Chondrocyte (in vitro differentiated cells): ENCODE data around the gene BTN2A1. TPM values are rescaled to one million over a fixed set of nuclear protein-coding genes. Genes with fewer than 3 reads are reported as not detected.

Experiments
- DNase-seq: peaks from one replicate; pipeline ENCODE4 v3.0.0; 2021; ENCODE audit warnings: mixed read lengths, low spot score
- H3K27ac Mint-ChIP-seq: one replicate; pipeline ENCODE4 v1.8.0; 2021; ENCODE audit warnings: mild to moderate bottlenecking, moderate library complexity, mixed read lengths; ENCODE audit not compliant: unreplicated experiment
- H3K27me3 Mint-ChIP-seq: 2 replicates; pipeline ENCODE4 v1.8.0; 2021; ENCODE audit warnings: low read depth, mixed read lengths
- H3K36me3 Mint-ChIP-seq: 2 replicates; pipeline ENCODE4 v1.8.0; 2021; ENCODE audit warnings: low read depth, mixed read lengths
- H3K4me1 Mint-ChIP-seq: 2 replicates; pipeline ENCODE4 v1.8.0; 2021; ENCODE audit warnings: low read depth, mild to moderate bottlenecking, mixed read lengths
- H3K4me3 Mint-ChIP-seq: one replicate; pipeline ENCODE4 v1.8.0; 2021; ENCODE audit warnings: mild to moderate bottlenecking, moderate library complexity, mixed read lengths; ENCODE audit not compliant: unreplicated experiment
- H3K9me3 Mint-ChIP-seq: 2 replicates; pipeline ENCODE4 v1.8.0; 2021; ENCODE audit warnings: low read depth, mixed read lengths
- CTCF ChIP-seq: fragments of 200-600 bp; sonication (generic); IDR thresholded peaks from 2 replicates; pipeline ENCODE4 v1.5.0; 2021; ENCODE audit warnings: antibody characterized with exemption, mild to moderate bottlenecking, moderate library complexity
- total RNA-seq: library from RNA; stranded (reverse); gene quantifications from 3 replicates; pipeline ENCODE4 v1.2.1, GENCODE V29; 2021

The BTN2A1 gene
- total RNA-seq, 1 donor from 2014 or later = 33.6 TPM

- Mint-ChIP-seq H3K27me3 (no peaks in the 10 kb centered on the region), H3K9me3 (peaks cover 7% of the 10 kb centered on the region), H3K27ac (no peak overlapping the region), H3K4me1 (no peaks in the 10 kb centered on the region), H3K36me3 (peaks cover 3% of the 10 kb centered on the region), H3K4me3 (no peak overlapping the region)
- no peak for TF ChIP-seq CTCF
- DNase-seq = no peak
Observed at GRCh38 chr6:26487466-26487865, 29.7 kb downstream of the BTN2A1 start.

GRCh38 chr6:26489996-26490964 is 32.5 kb downstream of the BTN2A1 start:
- Mint-ChIP-seq H3K9me3 (peaks cover 7% of the 10 kb centered on the region), H3K27ac (no peak overlapping the region), H3K4me1 (no peaks in the 10 kb centered on the region), H3K36me3 (peaks cover 3% of the 10 kb centered on the region), H3K27me3 (peaks cover 4% of the 10 kb centered on the region), H3K4me3 (no peak overlapping the region)
- DNase-seq = no peak
- TF ChIP-seq CTCF = no peak

- H3K27ac Mint-ChIP-seq = no peak overlapping the region
- H3K36me3 Mint-ChIP-seq = peaks cover 3% of the 10 kb centered on the region
- peaks cover 4% of the 10 kb centered on the region for H3K27me3 Mint-ChIP-seq
- DNase-seq = no peak
- H3K9me3 Mint-ChIP-seq = peaks cover 7% of the 10 kb centered on the region
- no peak for TF ChIP-seq CTCF
- H3K4me1 Mint-ChIP-seq = no peaks in the 10 kb centered on the region
- H3K4me3 Mint-ChIP-seq = no peak overlapping the region
Observed at GRCh38 chr6:26491604-26492003, 33.8 kb downstream of the BTN2A1 start.

- Mint-ChIP-seq H3K36me3 (no peaks in the 10 kb centered on the region), H3K4me3 (no peak overlapping the region), H3K27ac (no peak overlapping the region), H3K4me1 (no peaks in the 10 kb centered on the region), H3K27me3 (peaks cover 7% of the 10 kb centered on the region), H3K9me3 (no peaks in the 10 kb centered on the region)
- TF ChIP-seq CTCF = peak; percentile 67
- no peak for DNase-seq
Observed at GRCh38 chr6:26493258-26493657, 35.5 kb downstream of the BTN2A1 start.

DNA sequence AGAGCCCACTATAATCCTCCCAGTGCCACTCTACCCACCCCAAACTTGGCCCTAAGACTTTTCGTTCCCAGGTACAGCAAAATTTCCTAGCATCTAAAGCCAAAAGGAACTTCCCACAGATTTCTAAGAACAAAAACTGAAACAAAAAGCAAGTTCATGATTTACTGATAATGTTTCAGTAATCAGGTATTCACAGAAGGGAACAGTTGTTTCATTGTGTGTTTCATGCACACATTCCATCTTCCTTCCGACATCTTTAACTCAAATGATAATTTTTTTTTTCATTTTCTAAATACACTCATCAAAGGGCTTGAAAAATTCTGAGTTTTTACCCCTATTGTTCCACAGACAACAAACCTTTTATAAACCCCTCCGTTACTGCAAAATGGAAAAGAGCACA is 36.4 kb downstream of the BTN2A1 start:
- Mint-ChIP-seq H3K27me3 (peaks cover 7% of the 10 kb centered on the region), H3K27ac (no peak overlapping the region), H3K36me3 (no peaks in the 10 kb centered on the region), H3K4me3 (no peak overlapping the region), H3K4me1 (no peaks in the 10 kb centered on the region), H3K9me3 (no peaks in the 10 kb centered on the region)
- TF ChIP-seq CTCF = no peak
- no peak for DNase-seq
